ENCODE results near the gene ADD1. TPM values are rescaled to one million over a fixed set of nuclear protein-coding genes. Genes with fewer than 3 reads are reported as not detected.

ADD1 gene
- total and polyA plus RNA-seq, 4 donors = 127 to 400 (median 268) TPM

- peak in 1 of 3 donors; percentile 11 for DNase-seq
- WGBS, 2 donors = 84 to 89% methylated on average over 7 of the region's 7 CpGs
- Histone ChIP-seq H3K36me3 (ENCODE audit: control insufficient read depth in 4 of 4, insufficient read depth in 4 of 4, low read length in 4 of 4) (peaks cover 10 to 52% (median 27%) of the 10 kb centered on the region in 4 donors), H3K4me3 (no peak overlapping the region), H3K27me3 (ENCODE audit: control insufficient read depth in 3 of 3, insufficient read depth in 3 of 3, low read length in 2 of 3) (no peaks in the 10 kb centered on the region), H3K9ac (ENCODE audit: insufficient read depth in 1 of 2, low read length in 2 of 2) (peak overlapping the region in 1 of 2 donors; percentile 11), H3K27ac (ENCODE audit: low read depth in 1 of 2, low read length in 1 of 2) (peak overlapping the region in 1 of 2 donors; percentile 21), H3K9me3 (ENCODE audit: control insufficient read depth in 4 of 4, insufficient read depth in 3 of 4, low read length in 3 of 4) (no peaks in the 10 kb centered on the region), H3K4me1 (ENCODE audit: control insufficient read depth in 5 of 5, insufficient read depth in 5 of 5, low read length in 5 of 5) (peaks cover 0 to 22% (median 0%) of the 10 kb centered on the region in 5 donors)
- no peak for ATAC-seq (ENCODE audit: insufficient read depth, low FRiP score)
- TF ChIP-seq CTCF (IDR thresholded peaks at IDR 0.05; ENCODE audit: control extremely low read depth, extremely low read depth) = no peak
Observed at GRCh38 chr4:2924765-2925301, 81.2 kb downstream of the ADD1 start.

- no peak for TF ChIP-seq CTCF (IDR thresholded peaks at IDR 0.05; ENCODE audit: control extremely low read depth, extremely low read depth)
- no peaks in the 10 kb centered on the region for H3K9me3 ChIP-seq (ENCODE audit: control insufficient read depth in 4 of 4, insufficient read depth in 3 of 4, low read length in 3 of 4)
- no peak overlapping the region for H3K27ac ChIP-seq (ENCODE audit: low read depth in 1 of 2, low read length in 1 of 2)
- DNase-seq = no peak
- no peak for ATAC-seq (ENCODE audit: insufficient read depth, low FRiP score)
- no peak overlapping the region for H3K4me3 ChIP-seq
- H3K27me3 ChIP-seq (ENCODE audit: control insufficient read depth in 3 of 3, insufficient read depth in 3 of 3, low read length in 2 of 3) = no peaks in the 10 kb centered on the region
- H3K9ac ChIP-seq (ENCODE audit: insufficient read depth in 1 of 2, low read length in 2 of 2) = no peak overlapping the region
- peaks cover 10 to 57% (median 27%) of the 10 kb centered on the region in 4 donors for H3K36me3 ChIP-seq (ENCODE audit: control insufficient read depth in 4 of 4, insufficient read depth in 4 of 4, low read length in 4 of 4)
- peaks cover 0 to 28% (median 0%) of the 10 kb centered on the region in 5 donors for H3K4me1 ChIP-seq (ENCODE audit: control insufficient read depth in 5 of 5, insufficient read depth in 5 of 5, low read length in 5 of 5)
- 96 to 98% methylated on average over 5 of the region's 5 CpGs for WGBS, 2 donors
Observed at GRCh38 chr4:2925496-2925895, 81.9 kb downstream of the ADD1 start.

- Histone ChIP-seq H3K27me3 (ENCODE audit: control insufficient read depth in 3 of 3, insufficient read depth in 3 of 3, low read length in 2 of 3) (no peaks in the 10 kb centered on the region), H3K36me3 (ENCODE audit: control insufficient read depth in 4 of 4, insufficient read depth in 4 of 4, low read length in 4 of 4) (peaks cover 10 to 63% (median 29%) of the 10 kb centered on the region in 4 donors), H3K27ac (ENCODE audit: low read depth in 1 of 2, low read length in 1 of 2) (no peak overlapping the region), H3K9ac (ENCODE audit: insufficient read depth in 1 of 2, low read length in 2 of 2) (no peak overlapping the region), H3K9me3 (ENCODE audit: control insufficient read depth in 4 of 4, insufficient read depth in 3 of 4, low read length in 3 of 4) (no peaks in the 10 kb centered on the region), H3K4me3 (no peak overlapping the region), H3K4me1 (ENCODE audit: control insufficient read depth in 5 of 5, insufficient read depth in 5 of 5, low read length in 5 of 5) (peaks cover 0 to 31% (median under 1%) of the 10 kb centered on the region in 5 donors)
- TF ChIP-seq CTCF (IDR thresholded peaks at IDR 0.05; ENCODE audit: control extremely low read depth, extremely low read depth) = no peak
- DNase-seq = peak in 1 of 3 donors; percentile 6
- WGBS, 2 donors = 92 to 93% methylated on average over 41 of the region's 41 CpGs
- ATAC-seq (ENCODE audit: insufficient read depth, low FRiP score) = no peak
Observed at GRCh38 chr4:2925931-2926860, 82.6 kb downstream of the ADD1 start.
